Brain microvascular endothelial cell (primary cell): ENCODE data around the gene ZNF451.
A peak's percentile ranks its signal among the peaks of the same experiment; 100 is the strongest.

Experiments
- DNase-seq: peaks from one replicate; pipeline ENCODE4 v3.0.0-alpha.2; 2020
- H3K27ac ChIP-seq: fragments of 250-450 bp; sonication (Bioruptor Pico); 2 replicates; pipeline ENCODE4 v1.5.1; 2020; ENCODE audit warnings: mild to moderate bottlenecking, moderate library complexity
- H3K27me3 ChIP-seq: fragments of 250-450 bp; sonication (Bioruptor Pico); replicated peaks from 2 replicates; pipeline ENCODE4 v1.5.1; 2020; ENCODE audit warnings: mild to moderate bottlenecking
- H3K36me3 ChIP-seq: fragments of 250-450 bp; sonication (Bioruptor Pico); replicated peaks from 2 replicates; pipeline ENCODE4 v1.5.1; 2020; ENCODE audit warnings: mild to moderate bottlenecking
- H3K4me3 ChIP-seq: 2 replicates; pipeline ENCODE4 v1.5.1; 2011; ENCODE audit warnings: low read depth, mild to moderate bottlenecking, control low read depth, low read length, moderate library complexity
- CTCF ChIP-seq: IDR thresholded peaks from 2 replicates; pipeline ENCODE4 v1.5.1; 2011; ENCODE audit warnings: low read depth, mild to moderate bottlenecking, moderate library complexity, low read length, control low read depth, inconsistent platforms; ENCODE audit errors: missing control alignments
- in situ Hi-C: cut with HindIII; loops from 2 replicates; pipeline ENCODE4 v1.10.0; 2017; ENCODE audit warnings: low sequenced_read_pairs, low pct_ligation_motif_present

Gene ZNF451

GRCh38 chr6:57174511-57174907, 84.5 kb downstream of the ZNF451 start:
- peaks cover 10% of the 10 kb centered on the region for H3K36me3 ChIP-seq
- H3K27me3 ChIP-seq, result no peaks in the 10 kb centered on the region
- H3K27ac ChIP-seq, result peak overlapping the region; percentile 93
- H3K4me3 ChIP-seq, result peak overlapping the region; percentile 71
- no peak for TF ChIP-seq CTCF
- DNase-seq, result no peak
- in situ Hi-C loops, result no loop called here

- no peak for DNase-seq
- peaks cover 16% of the 10 kb centered on the region for H3K36me3 ChIP-seq
- no peak overlapping the region for H3K4me3 ChIP-seq
- H3K27ac ChIP-seq, result no peak overlapping the region
- no peaks in the 10 kb centered on the region for H3K27me3 ChIP-seq
- TF ChIP-seq CTCF, result no peak
- in situ Hi-C loops, result loop anchor here (25.0 kb wide), 1 partner anchor 135 kb away; the partner anchor contains the start of gene PRIM2
These were observed 87.7 kb downstream of the ZNF451 start for GRCh38 chr6:57177545-57178265.

- Histone ChIP-seq H3K27ac (no peak overlapping the region), H3K36me3 (peaks cover 29% of the 10 kb centered on the region), H3K4me3 (no peak overlapping the region), H3K27me3 (no peaks in the 10 kb centered on the region)
- in situ Hi-C loops, result loop anchor here (25.0 kb wide), 1 partner anchor 132 kb away; the partner anchor contains the start of gene PRIM2
- no peak for TF ChIP-seq CTCF
- no peak for DNase-seq
These were observed 90.6 kb downstream of the ZNF451 start for GRCh38 chr6:57180596-57180995.

- no peaks in the 10 kb centered on the region for H3K27me3 ChIP-seq
- H3K4me3 ChIP-seq, result no peak overlapping the region
- in situ Hi-C loops, result loop anchor here (25.0 kb wide), 1 partner anchor 130 kb away; the partner anchor contains the start of gene PRIM2
- no peak overlapping the region for H3K27ac ChIP-seq
- no peak for TF ChIP-seq CTCF
- peaks cover 33% of the 10 kb centered on the region for H3K36me3 ChIP-seq
- DNase-seq, result no peak
These were observed 92.0 kb downstream of the ZNF451 start for GRCh38 chr6:57182017-57182432.

GRCh38 chr6:57183336-57183735, 93.3 kb downstream of the ZNF451 start:
- DNase-seq, result no peak
- Histone ChIP-seq H3K4me3 (no peak overlapping the region), H3K27ac (no peak overlapping the region), H3K36me3 (peaks cover 33% of the 10 kb centered on the region), H3K27me3 (no peaks in the 10 kb centered on the region)
- in situ Hi-C loops, result loop anchor here (25.0 kb wide), 1 partner anchor 129 kb away; the partner anchor contains the start of gene PRIM2
- no peak for TF ChIP-seq CTCF
